HCT116 (cell line): ENCODE data around the gene EFS. TPM values are rescaled to one million over a fixed set of nuclear protein-coding genes. Genes with fewer than 3 reads are reported as not detected.

Experiments used
- ATAC-seq: fragments of 200-7000 bp; cut with Tn5 transposase; 2 replicates; pipeline ENCODE4 v1.9.1; 2020; ENCODE audit warnings: mild to moderate bottlenecking, moderate library complexity
- BruUV-seq: library from RNA; stranded (reverse); fragments of 400-500 nt; replicated peaks from 2 replicates; lab custom pipeline; 2021; lab: Mats Ljungman, UMichigan
- CTCF ChIA-PET: fragments of 300-600 bp; sonication (Branson Sonifier 250); formaldehyde crosslinking; loops from one replicate; lab custom pipeline; 2021; ENCODE audit warnings: antibody characterized with exemption; lab: Charles Lee
- POLR2A ChIA-PET: fragments of 300-600, 350-600 bp; sonication (Branson Sonifier 250); formaldehyde crosslinking; loops from one replicate; lab custom pipeline; 2021; ENCODE audit warnings: antibody characterized with exemption; lab: Charles Lee
- RAD21 ChIA-PET, 2 experiments: fragments of 300-600 bp; sonication (Branson Sonifier 250); formaldehyde crosslinking; loops; one replicate each; lab custom pipeline; 2023; ENCODE audit warnings: low total read pairs in 2 of 2; ENCODE audit not compliant: uncharacterized antibody in 2 of 2, unreplicated experiment in 2 of 2, low non-redundant PET in 1 of 2; lab: Charles Lee
- DNase-seq: peaks from one replicate; pipeline ENCODE4 v3.0.0-alpha.2; 2010; ENCODE audit warnings: low read depth, low spot score
- H2AFZ ChIP-seq: fragments of 200-600 bp; shearing (Covaris generic), sonication (generic); 2 replicates; pipeline ENCODE4 v1.6.1; 2017; ENCODE audit warnings: low read depth, mixed run types, mixed read lengths, antibody characterized with exemption, low read length; ENCODE audit not compliant: poor library complexity, severe bottlenecking
- H3K27ac ChIP-seq: 2 replicates; pipeline ENCODE4 v1.5.1; 2012; ENCODE audit warnings: low read depth, low read length
- H3K27me3 ChIP-seq: fragments of 200-600 bp; sonication (generic); 2 replicates; pipeline ENCODE4 v1.6.1; 2016; ENCODE audit warnings: mixed run types, low read length, mixed read lengths; ENCODE audit not compliant: insufficient read depth
- H3K36me3 ChIP-seq, 2 experiments: fragments of 200-500 bp in 1 of 2; fragments of 200-600 bp in 1 of 2; sonication (Bioruptor generic) in 1 of 2; sonication (generic) in 1 of 2; 2 replicates each; pipeline versions ENCODE4 v1.5.1 to v1.6.1; 2014 to 2016; ENCODE audit warnings: low read length in 2 of 2, inconsistent platforms in 1 of 2, mixed read lengths in 1 of 2, mixed run types in 1 of 2; ENCODE audit not compliant: insufficient read depth in 2 of 2, control insufficient read depth in 1 of 2
- H3K4me1 ChIP-seq, 2 experiments: fragments of 200-600 bp in 1 of 2; sonication (generic) in 1 of 2; 2 replicates each; pipeline versions ENCODE4 v1.5.1 to v1.6.1; 2012 to 2017; ENCODE audit warnings: low read length in 2 of 2, inconsistent platforms in 1 of 2, mild to moderate bottlenecking in 1 of 2, mixed read lengths in 1 of 2, mixed run types in 1 of 2, moderate library complexity in 1 of 2; ENCODE audit not compliant: insufficient read depth in 2 of 2, control insufficient read depth in 1 of 2
- H3K4me2 ChIP-seq: fragments of 200-600 bp; sonication (generic); 2 replicates; pipeline ENCODE4 v1.6.1; 2017; ENCODE audit warnings: mixed run types, low read length, mixed read lengths
- H3K4me3 ChIP-seq, 2 experiments: fragments of 200-600 bp in 1 of 2; sonication (generic) in 1 of 2; replicated peaks in 1 of 2; 2 replicates each; pipeline ENCODE4 v1.5.1; 2011 to 2016; ENCODE audit warnings: low read length in 2 of 2, control low read depth in 1 of 2, low read depth in 1 of 2, mild to moderate bottlenecking in 1 of 2, mixed read lengths in 1 of 2, mixed run types in 1 of 2
- H3K79me2 ChIP-seq: fragments of 200-600 bp; sonication (generic); 2 replicates; pipeline ENCODE4 v1.6.1; 2017; ENCODE audit warnings: mild to moderate bottlenecking, mixed run types, low read length, moderate library complexity, mixed read lengths; ENCODE audit not compliant: insufficient read depth
- H3K9ac ChIP-seq: fragments of 200-600 bp; sonication (generic); 2 replicates; pipeline ENCODE4 v1.6.1; 2016; ENCODE audit warnings: low read length, mixed read lengths
- H3K9me2 ChIP-seq: fragments of 200-600 bp; sonication (generic), shearing (Covaris generic); 2 replicates; pipeline ENCODE4 v1.6.1; 2017; ENCODE audit warnings: mixed run types, mild to moderate bottlenecking, moderate library complexity; ENCODE audit not compliant: insufficient read depth
- H3K9me3 ChIP-seq, 2 experiments: fragments of 200-500 bp in 1 of 2; fragments of 200-600 bp in 1 of 2; sonication (Bioruptor generic) in 1 of 2; sonication (generic) in 1 of 2; 2 replicates each; pipeline ENCODE4 v1.6.1; 2014 to 2017; ENCODE audit warnings: low read length in 2 of 2, mixed read lengths in 2 of 2, inconsistent platforms in 1 of 2, low read depth in 1 of 2, mild to moderate bottlenecking in 1 of 2, mixed run types in 1 of 2, moderate library complexity in 1 of 2; ENCODE audit not compliant: control insufficient read depth in 1 of 2, insufficient read depth in 1 of 2
- H4K20me1 ChIP-seq: fragments of 200-600 bp; sonication (generic), shearing (Covaris generic); 2 replicates; pipeline ENCODE4 v1.6.1; 2017; ENCODE audit warnings: mixed run types, mild to moderate bottlenecking, moderate library complexity; ENCODE audit not compliant: insufficient read depth
- CBX3 ChIP-seq: IDR thresholded peaks from 2 replicates; pipeline ENCODE4 v1.6.1; 2012; ENCODE audit warnings: low read depth
- EZH2 ChIP-seq: fragments of 200-600 bp; sonication (generic); IDR thresholded peaks from 2 replicates; pipeline ENCODE4 v1.6.1; 2017; ENCODE audit warnings: antibody characterized with exemption, mixed run types
- EZH2phosphoT487 ChIP-seq: fragments of 200-600 bp; IDR thresholded peaks from 2 replicates; pipeline ENCODE4 v1.6.1; 2018; ENCODE audit warnings: antibody characterized with exemption, borderline replicate concordance
- JUND ChIP-seq: IDR thresholded peaks from 2 replicates; pipeline ENCODE4 v1.6.1; 2012
- RAD21 ChIP-seq: IDR thresholded peaks from 2 replicates; pipeline ENCODE4 v1.6.1; 2012; ENCODE audit warnings: low read depth, mild to moderate bottlenecking
- intact Hi-C: fragments of 100-400 bp; cut with micrococcal nuclease; formaldehyde crosslinking; loops from 2 replicates; pipeline ENCODE4 v1.10.0; 2022
- total RNA-seq: library from RNA; stranded (reverse); gene quantifications from one replicate; pipeline ENCODE4 v1.2.1, GENCODE V29; 2021; ENCODE audit not compliant: unreplicated experiment
- TF ChIP-seq, protein P1 (sequence below): IDR thresholded peaks from 2 replicates; pipeline ENCODE4 v1.6.1; 2012; ENCODE audit warnings: low read depth

The EFS gene
- total RNA-seq, 1 experiment from 2014 or later: 0.10 TPM

GRCh38 chr14:23396781-23397407 lies 31.9 kb upstream of the EFS start:
- Histone ChIP-seq H3K9me2 (no peaks in the 10 kb centered on the region), H3K27me3 (peaks cover 7% of the 10 kb centered on the region; the same call in 1 of the 2 replicates), H3K27ac (no peak overlapping the region), H3K4me2 (no peak overlapping the region), H3K79me2 (no peaks in the 10 kb centered on the region), H2AFZ (no peak overlapping the region), H4K20me1 (no peaks in the 10 kb centered on the region), H3K36me3 (no peaks in the 10 kb centered on the region), H3K4me1 (no peaks in the 10 kb centered on the region), H3K9me3 (no peaks in the 10 kb centered on the region), H3K9ac (no peak overlapping the region), H3K4me3 (no peak overlapping the region)
- intact Hi-C loops: no loop called here
- ChIA-PET RAD21 (no interaction called here), CTCF (interaction anchor here (1.5 kb wide), 1 partner anchor 17 kb away, joined by 3 read pairs; no protein-coding TSS in a partner anchor), POLR2A (no interaction called here)
- ATAC-seq (no peak), DNase-seq (no peak)
- no peak for TF ChIP-seq CBX3
- TF ChIP-seq RAD21: no peak
- no peak for TF ChIP-seq JUND
- no peak for TF ChIP-seq EZH2phosphoT487
- no peak for TF ChIP-seq EZH2
- TF ChIP-seq, protein P1, sequence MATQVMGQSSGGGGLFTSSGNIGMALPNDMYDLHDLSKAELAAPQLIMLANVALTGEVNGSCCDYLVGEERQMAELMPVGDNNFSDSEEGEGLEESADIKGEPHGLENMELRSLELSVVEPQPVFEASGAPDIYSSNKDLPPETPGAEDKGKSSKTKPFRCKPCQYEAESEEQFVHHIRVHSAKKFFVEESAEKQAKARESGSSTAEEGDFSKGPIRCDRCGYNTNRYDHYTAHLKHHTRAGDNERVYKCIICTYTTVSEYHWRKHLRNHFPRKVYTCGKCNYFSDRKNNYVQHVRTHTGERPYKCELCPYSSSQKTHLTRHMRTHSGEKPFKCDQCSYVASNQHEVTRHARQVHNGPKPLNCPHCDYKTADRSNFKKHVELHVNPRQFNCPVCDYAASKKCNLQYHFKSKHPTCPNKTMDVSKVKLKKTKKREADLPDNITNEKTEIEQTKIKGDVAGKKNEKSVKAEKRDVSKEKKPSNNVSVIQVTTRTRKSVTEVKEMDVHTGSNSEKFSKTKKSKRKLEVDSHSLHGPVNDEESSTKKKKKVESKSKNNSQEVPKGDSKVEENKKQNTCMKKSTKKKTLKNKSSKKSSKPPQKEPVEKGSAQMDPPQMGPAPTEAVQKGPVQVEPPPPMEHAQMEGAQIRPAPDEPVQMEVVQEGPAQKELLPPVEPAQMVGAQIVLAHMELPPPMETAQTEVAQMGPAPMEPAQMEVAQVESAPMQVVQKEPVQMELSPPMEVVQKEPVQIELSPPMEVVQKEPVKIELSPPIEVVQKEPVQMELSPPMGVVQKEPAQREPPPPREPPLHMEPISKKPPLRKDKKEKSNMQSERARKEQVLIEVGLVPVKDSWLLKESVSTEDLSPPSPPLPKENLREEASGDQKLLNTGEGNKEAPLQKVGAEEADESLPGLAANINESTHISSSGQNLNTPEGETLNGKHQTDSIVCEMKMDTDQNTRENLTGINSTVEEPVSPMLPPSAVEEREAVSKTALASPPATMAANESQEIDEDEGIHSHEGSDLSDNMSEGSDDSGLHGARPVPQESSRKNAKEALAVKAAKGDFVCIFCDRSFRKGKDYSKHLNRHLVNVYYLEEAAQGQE: no peak
- BruUV-seq: no TSS peak
